Omental fat pad (tissue), 4 donors: ENCODE results near the gene GNL2. TPM values are rescaled to one million over a fixed set of nuclear protein-coding genes. Genes with fewer than 3 reads are reported as not detected.
"Not testable (repeated sequence)": the region's sequence is repeated elsewhere in the genome, so short reads cannot be mapped to it uniquely, and the experiment has no call there.

Experiments used
- ATAC-seq: fragments of 150-250 bp; one replicate; pipeline ENCODE4 v1.9.1; 2016; ENCODE audit warnings: mild to moderate bottlenecking, moderate library complexity; ENCODE audit not compliant: low FRiP score
- DNase-seq: peaks from one replicate; pipeline ENCODE4 v3.0.0-alpha.2; 2019; ENCODE audit warnings: low spot score
- total RNA-seq, 4 donors: library from RNA; depleted of rRNA; stranded (reverse); fragments of >200 nt; gene quantifications; one replicate each; pipeline ENCODE4 v1.1.0, GENCODE V29; 2016
- TF ChIP-seq, protein P1 (sequence below), 3 donors: fragments of 450-650 bp; IDR thresholded peaks; one replicate each; pipeline ENCODE4 v1.5.1; 2016 to 2017; ENCODE audit warnings: antibody characterized with exemption in 3 of 3, mild to moderate bottlenecking in 3 of 3, moderate library complexity in 2 of 3

GNL2 gene
- total RNA-seq, 4 donors from 2014 or later = 39.6 to 142 (median 48.1) TPM

DNA sequence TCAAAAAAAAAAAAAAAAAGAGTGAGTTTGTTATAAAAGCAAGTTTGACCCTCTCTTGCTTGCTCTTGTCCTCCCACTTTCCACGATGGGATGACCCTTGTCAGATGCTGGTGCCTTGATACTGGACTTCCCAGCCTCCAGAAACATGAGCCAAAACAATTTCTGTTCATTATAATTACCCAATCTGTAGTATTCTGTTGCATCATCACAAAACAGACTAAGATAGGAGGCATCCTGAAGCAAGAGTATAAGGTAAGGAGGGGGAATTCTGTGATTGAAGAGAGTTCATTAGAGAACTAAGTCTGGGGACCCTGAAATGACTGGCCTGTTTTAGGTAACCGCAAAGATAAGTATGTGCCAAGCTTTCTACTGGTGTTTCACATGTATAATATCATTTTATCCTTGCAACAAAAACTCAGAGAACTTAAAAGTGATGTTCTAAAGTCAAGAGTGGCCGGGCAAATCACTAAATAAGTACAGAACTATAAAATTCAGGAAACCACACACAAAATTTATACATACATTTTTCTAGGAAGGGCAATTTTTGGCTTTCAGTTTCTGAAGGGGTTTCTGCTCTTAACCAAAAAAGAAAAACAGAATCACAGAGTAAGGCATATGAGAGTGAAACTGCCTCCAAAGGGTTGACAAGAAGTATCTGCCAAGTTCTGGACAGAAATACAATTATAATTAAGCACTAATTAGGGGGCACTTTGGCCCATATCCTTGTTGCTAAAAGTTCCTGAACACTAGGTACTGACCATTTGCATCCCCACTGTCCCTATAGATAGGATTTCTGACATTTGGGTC, 25.0 kb downstream of the GNL2 start:
- ATAC-seq = no peak
- no peak for DNase-seq
- TF ChIP-seq, protein P1, sequence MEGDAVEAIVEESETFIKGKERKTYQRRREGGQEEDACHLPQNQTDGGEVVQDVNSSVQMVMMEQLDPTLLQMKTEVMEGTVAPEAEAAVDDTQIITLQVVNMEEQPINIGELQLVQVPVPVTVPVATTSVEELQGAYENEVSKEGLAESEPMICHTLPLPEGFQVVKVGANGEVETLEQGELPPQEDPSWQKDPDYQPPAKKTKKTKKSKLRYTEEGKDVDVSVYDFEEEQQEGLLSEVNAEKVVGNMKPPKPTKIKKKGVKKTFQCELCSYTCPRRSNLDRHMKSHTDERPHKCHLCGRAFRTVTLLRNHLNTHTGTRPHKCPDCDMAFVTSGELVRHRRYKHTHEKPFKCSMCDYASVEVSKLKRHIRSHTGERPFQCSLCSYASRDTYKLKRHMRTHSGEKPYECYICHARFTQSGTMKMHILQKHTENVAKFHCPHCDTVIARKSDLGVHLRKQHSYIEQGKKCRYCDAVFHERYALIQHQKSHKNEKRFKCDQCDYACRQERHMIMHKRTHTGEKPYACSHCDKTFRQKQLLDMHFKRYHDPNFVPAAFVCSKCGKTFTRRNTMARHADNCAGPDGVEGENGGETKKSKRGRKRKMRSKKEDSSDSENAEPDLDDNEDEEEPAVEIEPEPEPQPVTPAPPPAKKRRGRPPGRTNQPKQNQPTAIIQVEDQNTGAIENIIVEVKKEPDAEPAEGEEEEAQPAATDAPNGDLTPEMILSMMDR (IDR thresholded peaks at IDR 0.05) = no peak

DNA sequence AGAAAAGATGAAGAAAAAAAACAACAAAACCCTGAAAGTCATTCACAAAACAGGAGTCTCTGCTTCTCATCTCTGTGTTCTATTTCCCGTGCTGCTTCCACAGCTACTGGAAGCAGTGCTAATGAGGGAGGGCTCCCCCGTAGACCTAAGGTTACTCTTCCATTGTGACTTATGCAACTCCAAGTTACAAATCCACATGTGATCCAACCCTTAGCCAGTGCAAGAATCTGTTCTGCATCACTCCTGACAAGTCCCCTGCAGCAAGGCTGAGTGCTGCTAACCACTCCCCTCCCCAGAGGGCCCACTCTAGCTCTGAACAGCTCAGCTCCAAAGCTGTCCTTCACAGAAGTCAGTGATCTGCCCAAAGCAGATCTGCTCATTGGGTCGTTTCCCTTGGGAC, 28.7 kb downstream of the GNL2 start:
- no peak for DNase-seq
- TF ChIP-seq, protein P1 (IDR thresholded peaks at IDR 0.05) = no peak
- ATAC-seq = no peak

DNA sequence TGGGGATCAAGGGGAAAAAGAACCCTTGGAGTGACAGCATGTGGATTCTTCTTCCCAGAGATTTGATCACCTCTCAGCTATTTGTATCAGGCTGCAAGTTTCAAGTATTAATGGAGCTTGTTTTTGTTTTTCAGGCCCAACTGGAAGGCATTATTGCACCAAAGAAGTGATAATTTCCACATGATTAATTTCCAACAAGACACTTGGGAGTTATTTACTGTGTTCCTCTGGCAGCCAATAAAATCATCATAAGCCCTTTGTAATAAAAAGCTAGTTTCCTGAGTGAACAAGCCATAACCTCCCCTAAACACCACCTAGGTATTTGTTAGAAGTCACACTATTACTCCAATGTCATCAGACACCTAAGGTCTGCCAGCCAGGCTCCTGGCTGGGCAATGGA, 30.8 kb downstream of the GNL2 start:
- DNase-seq = no peak
- no peak for ATAC-seq
- TF ChIP-seq, protein P1 (IDR thresholded peaks at IDR 0.05) = no peak

DNA sequence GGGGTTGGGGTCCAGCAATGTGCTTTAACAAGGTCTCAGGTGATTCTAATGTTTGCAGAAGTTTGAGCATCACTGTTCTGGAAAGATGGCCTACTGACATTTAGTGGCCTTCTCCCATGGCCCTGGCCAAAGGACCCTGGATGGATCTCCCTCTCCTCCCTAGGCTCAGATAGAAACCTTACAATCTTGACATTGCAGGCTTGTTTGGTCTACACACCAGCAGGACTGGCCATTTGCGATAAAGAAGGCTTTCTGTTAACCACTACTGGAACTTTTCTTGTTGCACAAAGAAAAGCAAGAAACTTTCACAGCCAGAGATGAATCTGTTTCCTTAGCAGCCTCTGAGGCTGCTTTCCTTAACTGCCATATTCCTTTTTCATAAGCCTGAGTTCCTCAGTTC, 32.8 kb downstream of the GNL2 start:
- ATAC-seq (no peak), DNase-seq (no peak)
- TF ChIP-seq, protein P1 (IDR thresholded peaks at IDR 0.05) = no peak

DNA sequence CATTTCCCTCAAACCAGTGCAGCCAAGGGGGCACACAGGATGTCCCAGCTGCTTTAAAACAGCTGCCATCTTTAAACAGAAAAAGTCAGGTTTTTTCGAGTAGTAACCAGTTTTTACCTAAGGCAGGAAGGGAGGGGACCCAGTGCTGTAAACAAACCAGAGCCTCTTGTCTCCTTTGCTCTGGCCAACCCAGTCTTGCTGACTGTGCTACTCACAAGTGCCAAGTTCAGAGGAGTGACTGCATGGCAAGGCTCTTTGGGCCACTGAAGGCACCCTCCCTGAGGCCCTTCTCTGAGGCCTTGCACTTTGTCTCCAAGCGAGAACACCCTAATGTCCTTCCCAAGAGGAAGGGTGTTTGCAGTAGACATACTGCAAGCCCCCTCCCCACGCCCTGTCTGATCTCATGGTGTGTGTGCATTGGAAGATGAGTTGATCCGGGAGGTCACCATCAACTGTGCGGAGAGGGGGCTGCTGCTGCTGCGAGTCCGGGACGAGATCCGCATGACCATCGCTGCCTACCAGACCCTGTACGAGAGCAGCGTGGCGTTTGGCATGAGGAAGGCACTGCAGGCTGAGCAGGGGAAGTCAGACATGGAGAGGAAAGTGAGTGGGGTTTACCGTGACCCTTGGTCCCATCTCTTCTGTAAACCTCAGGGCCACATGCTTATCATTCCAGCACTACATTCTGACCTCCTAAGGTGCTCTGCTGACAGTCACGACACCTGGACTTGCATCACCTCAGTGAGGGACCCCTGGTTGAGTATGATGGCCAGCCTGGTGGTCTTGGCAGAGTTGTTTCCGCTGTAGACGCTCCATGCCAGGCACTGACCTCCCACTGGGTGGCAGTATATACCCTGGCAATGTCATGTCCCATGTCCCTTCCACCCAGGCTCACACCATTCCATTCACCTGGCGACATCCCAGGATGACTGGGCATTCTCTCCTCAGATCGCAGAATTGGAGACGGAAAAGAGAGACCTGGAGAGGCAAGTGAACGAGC, 34.3 kb downstream of the GNL2 start:
- DNase-seq (no peak), ATAC-seq (no peak)
- TF ChIP-seq, protein P1 (IDR thresholded peaks at IDR 0.05) = no peak

DNA sequence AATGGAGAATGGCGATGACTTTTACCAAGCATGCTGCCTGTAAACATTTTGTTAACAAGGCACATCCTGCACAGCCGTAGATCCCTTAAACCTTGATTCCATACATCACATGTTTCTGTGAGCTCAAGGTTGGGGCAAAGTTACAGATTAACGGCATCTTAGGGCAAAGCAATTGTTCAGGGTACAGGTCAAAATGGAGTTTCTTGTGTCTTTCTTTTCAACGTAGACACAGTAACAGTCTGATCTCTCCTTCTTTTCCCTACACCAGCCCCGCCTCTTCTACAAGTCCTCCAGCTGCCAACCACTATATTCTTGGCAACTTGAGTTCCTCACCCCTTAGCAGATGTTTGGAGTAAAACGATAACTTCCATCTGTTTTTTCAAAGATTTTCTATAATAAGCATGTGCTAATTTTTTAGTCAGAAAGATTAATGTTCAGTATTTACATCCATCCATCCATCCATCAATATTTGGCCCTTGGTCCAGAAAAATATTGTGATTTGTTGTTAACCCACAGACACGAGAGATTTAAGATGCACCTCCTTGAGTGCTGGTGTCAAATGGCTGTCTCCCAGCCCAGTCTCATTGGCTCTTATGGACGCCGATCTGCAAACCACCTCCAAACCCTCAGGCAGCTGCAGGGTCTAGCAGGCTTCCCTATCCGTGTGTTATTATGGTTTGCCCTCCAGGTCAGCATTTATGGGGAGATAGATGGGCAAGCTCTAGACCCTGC, 35.2 kb downstream of the GNL2 start:
- no peak for DNase-seq
- TF ChIP-seq, protein P1 (IDR thresholded peaks at IDR 0.05) = no peak
- ATAC-seq = no peak

DNA sequence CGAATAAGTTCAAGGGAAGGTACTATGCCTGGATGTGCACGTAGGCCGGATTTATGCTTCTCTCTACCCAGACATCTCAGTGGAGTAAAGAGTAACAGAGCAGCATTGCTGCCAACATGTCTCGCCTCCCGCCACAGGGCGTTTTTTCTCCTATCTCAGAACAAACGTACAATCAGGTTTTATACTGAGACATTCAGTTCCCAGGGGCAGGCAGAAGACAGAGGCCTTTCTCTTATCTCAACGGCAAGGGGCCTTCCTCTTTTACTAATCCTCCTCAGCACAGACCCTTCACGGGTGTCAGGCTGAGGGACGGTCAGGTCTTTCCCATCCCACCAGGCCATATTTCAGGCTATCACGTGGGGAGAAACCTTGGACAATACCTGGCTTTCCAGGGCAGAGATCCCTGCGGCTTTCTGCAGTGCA, 35.8 kb downstream of the GNL2 start:
- ATAC-seq, DNase-seq: not testable (repeated sequence)
